NT2/D1 (cell line): ENCODE results near the gene GMDS.

Experiments used
- SUZ12 ChIP-seq: IDR thresholded peaks from 2 replicates; pipeline ENCODE4 v1.6.1; 2011; ENCODE audit not compliant: insufficient read length, insufficient read depth; ENCODE audit errors: extremely low read depth
- YY1 ChIP-seq: IDR thresholded peaks from 2 replicates; pipeline ENCODE4 v1.6.1; 2011; ENCODE audit not compliant: insufficient read length, insufficient read depth
- ZNF274 ChIP-seq: IDR thresholded peaks from 2 replicates; pipeline ENCODE4 v1.6.1; 2011; ENCODE audit warnings: mild to moderate bottlenecking, low read depth, low read length

GRCh38 chr6:1997702-1998101, 247.7 kb downstream of the GMDS start:
- TF ChIP-seq ZNF274: no peak
- TF ChIP-seq YY1: no peak
- no peak for TF ChIP-seq SUZ12
